Ramos (cell line): ENCODE data around the gene GLE1.

Experiments
- in situ Hi-C: fragments of 300-500 bp; cut with MboI; formaldehyde crosslinking; loops from one replicate; pipeline ENCODE4 v1.14.3; 2022; ENCODE audit warnings: low sequenced_read_pairs; ENCODE audit not compliant: unreplicated experiment

GLE1 gene, protein sequence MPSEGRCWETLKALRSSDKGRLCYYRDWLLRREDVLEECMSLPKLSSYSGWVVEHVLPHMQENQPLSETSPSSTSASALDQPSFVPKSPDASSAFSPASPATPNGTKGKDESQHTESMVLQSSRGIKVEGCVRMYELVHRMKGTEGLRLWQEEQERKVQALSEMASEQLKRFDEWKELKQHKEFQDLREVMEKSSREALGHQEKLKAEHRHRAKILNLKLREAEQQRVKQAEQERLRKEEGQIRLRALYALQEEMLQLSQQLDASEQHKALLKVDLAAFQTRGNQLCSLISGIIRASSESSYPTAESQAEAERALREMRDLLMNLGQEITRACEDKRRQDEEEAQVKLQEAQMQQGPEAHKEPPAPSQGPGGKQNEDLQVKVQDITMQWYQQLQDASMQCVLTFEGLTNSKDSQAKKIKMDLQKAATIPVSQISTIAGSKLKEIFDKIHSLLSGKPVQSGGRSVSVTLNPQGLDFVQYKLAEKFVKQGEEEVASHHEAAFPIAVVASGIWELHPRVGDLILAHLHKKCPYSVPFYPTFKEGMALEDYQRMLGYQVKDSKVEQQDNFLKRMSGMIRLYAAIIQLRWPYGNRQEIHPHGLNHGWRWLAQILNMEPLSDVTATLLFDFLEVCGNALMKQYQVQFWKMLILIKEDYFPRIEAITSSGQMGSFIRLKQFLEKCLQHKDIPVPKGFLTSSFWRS

DNA sequence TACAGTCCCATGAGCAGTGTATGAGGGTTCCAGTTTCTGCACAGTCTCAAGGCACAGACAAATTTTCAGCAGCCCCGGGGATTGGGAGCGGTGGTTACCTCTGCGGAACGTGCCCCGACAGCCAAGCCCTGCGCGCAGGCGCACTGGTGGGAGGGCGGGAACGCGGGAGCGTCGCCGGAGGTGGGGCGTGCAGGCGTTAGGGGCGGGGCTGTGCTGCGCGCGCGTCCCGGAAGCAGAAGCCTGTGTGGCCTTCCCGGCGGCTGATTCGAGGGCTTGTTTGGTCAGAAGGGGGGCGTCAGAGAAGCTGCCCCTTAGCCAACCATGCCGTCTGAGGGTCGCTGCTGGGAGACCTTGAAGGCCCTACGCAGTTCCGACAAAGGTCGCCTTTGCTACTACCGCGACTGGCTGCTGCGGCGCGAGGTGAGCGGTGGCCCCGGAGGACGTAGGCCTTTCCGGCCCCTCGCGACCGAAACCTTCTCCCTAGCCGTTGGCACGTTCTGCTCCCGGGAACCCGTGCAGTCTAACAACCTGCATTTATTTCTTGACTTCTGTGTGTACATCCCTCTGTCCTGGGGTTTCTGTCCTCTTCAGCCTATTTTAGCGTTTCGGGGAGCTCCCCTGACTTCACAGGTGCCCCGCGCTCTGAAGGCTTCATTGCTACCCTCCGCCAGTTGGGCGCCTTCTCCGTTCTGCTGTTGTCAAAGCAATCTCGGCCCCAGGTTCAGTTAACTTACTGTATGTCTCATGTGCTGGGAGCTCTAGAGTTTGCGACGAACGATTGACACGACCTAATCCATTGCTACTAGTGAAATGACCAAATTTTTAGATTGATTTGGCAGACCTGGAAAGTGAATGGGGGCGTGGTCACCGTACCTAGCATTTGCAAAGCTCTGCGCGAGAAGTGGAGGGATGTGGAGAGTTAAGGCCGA is at the start of gene GLE1:
Gene GLE1, plus strand, starts transcription at position 235 of the 929 bp plus-strand sequence. Its CDS starts 87 bp downstream, at position 322.
- in situ Hi-C loops = no loop called here

DNA sequence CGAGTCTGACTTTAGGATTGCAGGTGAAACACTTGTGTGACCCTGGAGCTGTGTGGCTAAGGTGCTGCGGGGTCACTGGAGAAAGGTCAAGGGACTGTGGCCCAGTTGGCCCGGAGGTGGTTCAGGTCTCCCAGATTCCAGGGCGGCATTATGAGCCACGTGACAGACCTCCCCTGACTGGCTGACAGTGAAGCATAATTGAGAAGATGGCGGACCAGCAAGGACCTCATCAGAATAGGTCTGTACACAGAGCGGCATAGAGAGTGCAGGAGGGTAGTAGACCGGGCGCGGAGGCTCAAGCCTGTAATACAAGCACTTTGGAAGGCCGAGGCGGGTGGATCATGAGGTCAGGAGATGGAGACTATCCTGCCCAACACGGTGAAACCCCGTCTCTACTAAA is 49.5 kb upstream of the GLE1 start:
- in situ Hi-C loops = no loop called here

DNA sequence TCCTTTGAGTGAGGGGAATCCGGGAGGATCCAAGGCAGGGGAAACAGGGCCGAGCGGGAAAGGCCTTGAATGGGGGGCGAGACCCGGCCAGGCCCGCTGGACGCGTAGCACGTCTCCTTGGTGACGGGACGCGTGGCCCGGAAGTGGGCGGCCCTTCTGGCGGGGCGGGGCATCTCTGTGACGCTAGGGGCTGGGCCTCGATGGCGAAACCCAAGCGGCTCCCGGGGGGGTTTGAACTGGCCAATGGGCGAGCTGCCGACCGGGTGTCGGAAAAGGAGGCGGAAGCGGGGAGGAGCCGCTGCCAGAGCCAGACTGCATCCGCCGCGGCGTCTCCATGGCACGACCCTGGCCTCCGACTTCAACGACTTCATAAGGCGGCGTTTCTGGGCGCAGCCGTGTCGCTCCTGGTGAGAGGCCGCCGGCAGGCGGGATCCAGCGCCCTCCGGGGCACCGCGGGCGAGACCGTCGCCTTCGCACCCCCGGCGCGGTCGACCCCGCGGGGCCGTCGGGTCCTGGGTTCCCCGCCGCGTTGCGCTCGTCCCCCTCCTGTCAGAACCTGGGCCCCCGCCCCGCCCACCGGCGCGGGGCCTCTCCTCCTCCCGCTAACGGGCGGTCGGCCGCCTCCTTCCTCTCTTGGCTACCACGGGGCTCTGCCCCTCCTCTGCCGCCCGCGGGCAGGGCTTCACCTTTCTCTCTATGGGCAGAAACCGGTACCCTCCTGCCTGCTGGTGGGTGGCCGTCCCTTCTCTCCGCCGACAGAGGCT is 48.5 kb upstream of the GLE1 start, which contains the start of gene ODF2:
Gene ODF2, plus strand, starts transcription at position 158 of the 764 bp plus-strand sequence. Its CDS starts 86 bp downstream, at position 244.
- in situ Hi-C loops = no loop called here

DNA sequence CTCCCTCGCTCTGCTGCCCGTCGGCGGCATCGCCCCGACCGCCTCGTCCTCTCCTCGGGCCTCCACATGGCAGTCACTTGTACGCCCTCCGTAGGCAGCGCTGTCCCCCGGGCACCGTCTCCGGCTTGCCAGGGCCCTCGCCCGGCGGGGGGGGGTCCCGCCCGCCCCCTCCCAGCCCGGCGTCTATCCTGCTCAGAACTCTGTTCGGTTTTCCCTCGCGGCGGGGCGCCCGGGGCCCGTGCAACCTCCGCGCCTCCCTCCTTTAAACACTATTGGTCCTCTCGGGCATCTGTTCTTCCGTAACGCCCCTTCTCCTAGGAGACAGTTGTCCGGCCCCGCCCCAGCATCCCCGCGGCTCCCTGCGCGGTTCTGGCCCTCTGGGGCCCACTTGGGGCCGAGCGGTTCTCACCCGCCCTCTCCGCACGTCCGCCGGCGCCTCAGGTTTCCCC is 47.9 kb upstream of the GLE1 start:
- in situ Hi-C loops = no loop called here

DNA sequence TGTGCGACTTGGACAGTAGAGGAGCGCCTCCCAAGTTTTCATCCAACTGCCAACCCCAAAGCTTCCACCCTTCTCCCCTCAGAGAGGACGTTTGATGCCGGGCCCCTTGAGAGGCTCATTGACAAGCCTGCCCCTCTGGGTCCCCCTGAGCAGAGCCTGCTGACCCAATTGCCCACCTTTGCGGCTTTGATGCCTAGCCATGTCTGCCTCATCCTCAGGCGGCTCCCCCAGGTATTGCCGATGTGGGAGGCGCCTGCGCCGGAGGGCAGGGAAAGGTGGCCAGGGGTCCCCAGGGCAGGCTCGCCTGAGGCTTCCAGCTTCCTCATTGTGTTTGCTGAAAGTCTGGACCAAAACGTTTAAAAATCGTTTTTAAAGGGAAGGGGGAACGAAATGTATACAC is 47.3 kb upstream of the GLE1 start:
- in situ Hi-C loops = no loop called here

DNA sequence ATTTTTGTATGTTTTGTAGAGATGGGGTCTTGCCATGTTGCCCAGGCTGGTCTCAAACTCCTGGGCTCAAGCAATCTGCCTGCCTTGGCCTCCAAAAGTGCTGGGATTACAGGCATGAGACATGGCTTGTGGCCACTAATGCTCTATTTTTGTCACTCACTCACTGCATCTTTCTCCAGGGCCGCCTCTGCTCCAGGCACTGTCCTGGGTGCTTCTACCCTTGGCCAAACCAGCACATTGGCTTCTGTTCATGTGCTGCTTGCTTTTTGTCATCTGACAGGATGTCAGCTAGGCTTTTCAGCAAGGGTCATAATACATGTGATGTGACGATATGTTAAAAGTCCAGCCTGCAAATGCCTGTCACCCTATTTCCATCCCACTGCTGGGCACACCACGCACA is 45.5 kb upstream of the GLE1 start:
- in situ Hi-C loops = no loop called here

DNA sequence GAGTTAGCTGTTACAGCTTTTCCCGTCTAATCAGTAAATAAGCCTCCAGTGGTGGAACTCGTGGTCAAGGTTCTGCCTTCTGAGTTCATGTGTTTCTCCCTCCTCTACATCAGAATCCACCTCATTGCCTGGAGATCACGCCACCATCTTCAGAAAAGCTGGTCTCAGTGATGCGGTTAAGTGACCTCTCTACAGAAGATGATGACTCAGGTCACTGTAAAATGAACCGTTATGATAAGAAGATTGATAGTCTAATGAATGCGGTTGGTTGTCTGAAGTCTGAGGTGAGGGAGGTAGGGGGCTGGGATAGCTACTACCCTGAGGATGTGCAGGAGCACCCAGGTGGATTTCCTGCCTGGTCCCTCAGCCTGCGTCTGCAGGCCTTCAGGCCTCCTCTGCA is 35.4 kb upstream of the GLE1 start:
- in situ Hi-C loops = no loop called here

DNA sequence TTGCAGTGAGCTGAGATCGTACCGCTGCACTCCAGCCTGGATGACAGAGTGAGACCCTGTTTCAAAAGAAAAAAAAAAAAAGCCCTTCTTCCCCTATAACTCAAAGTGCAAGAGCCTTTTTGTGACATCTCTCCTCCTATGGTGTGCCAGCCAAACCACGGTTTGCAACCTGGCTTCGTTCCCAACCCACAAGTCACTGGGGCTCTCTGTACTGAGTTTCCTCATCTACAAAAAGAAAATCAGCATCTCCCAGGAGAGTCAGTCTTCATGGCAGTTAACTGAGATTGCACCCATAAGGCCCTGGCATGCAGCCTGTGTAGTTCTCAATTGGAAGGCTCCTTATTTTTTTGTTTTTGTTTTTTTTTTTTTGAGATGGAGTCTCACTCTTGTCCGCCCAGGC is 34.0 kb upstream of the GLE1 start:
- in situ Hi-C loops = no loop called here

DNA sequence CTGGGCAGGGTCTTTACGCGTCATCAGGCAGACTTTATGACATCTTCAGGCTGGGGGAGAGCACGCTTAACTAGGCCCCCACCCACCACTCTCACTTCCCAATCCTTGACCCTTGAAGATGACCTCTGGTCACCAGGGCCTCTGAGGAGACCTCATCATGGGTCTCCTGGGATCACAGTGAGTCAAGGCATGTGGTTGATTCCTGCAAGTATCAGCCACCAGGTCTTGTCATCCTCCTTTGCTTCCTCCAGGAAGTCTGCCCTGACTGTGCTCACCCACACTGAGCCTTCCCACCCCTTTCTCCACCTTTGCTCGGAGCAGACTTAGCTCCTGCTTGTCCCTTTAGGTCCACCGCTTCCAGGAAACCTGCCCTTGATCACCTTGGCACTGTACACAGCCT is 31.4 kb upstream of the GLE1 start:
- in situ Hi-C loops = no loop called here

DNA sequence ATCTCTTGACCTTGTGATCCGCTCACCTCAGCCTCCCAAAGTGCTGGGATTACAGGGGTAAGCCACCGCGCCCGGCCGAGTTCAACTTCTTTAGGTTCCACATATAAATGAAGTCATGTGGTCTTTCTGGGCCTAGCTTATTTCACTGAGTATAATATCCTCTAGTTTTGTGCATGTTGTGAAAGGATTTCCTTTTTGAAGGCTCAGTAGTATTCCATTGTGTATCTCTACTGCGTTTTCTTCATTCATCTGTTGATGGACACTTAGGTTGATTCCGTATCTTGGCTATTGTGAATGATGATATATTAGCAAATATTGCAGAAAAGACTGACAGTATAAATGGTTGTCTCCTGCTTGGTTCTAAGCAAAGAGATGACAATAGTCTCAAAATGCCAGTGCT is 28.7 kb upstream of the GLE1 start:
- in situ Hi-C loops = no loop called here

DNA sequence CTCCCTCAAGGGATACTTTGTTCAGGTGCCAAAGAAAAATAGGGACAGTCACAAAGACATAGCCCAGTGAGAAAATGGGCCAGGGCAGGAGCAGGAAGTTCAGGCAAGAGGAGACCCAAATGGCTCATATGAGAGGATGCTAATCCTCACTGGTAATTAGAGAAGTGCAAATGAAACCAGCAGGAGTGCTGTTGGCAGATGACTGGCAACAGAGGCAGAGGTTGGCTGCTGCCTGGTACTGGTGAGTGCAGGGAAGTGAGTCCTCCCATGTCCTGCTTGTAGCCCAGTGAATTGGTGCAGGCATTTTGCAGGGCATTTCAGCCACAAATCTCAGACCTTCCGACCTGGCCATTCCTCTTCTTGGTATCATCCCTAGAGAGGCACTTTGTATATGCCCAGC is 25.3 kb upstream of the GLE1 start:
- in situ Hi-C loops = no loop called here

DNA sequence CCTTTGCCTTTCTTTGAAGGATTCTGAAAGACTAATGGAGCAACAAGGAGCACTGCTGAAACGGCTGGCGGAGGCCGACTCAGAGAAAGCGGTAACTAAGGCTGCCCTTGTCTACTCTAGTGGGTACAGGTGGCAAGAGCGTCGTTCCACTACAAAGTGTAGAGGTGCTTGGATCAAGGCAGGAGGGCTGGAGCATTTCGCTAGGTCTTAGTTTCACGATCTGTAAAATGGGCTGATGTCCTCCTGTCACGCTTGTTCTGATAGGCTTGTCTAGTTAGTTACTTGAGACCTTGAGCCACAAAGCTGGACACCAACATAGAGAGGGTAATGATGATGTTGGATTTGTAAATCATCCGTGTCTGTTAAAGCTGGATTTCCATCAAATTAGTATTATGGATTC is 23.0 kb upstream of the GLE1 start:
- in situ Hi-C loops = no loop called here

DNA sequence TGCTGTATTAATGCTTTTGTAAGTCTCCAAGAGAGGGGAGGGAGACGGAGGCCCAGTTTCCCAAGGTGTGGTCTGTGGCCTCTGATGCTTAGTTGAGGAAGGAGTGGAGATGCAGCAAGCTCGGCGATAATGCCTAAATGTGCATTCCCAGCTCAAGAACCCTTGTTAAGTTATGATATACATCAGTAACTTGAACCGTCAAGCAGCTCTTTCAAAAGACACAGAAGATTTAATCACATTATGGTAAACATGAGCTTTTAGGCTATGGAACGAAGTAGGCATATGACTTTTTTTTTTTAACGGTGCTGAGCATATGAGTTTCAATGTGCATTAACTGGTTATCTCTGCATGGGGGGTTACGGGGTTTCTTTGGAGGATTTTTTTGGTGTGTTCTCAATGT is 22.3 kb upstream of the GLE1 start:
- in situ Hi-C loops = no loop called here

DNA sequence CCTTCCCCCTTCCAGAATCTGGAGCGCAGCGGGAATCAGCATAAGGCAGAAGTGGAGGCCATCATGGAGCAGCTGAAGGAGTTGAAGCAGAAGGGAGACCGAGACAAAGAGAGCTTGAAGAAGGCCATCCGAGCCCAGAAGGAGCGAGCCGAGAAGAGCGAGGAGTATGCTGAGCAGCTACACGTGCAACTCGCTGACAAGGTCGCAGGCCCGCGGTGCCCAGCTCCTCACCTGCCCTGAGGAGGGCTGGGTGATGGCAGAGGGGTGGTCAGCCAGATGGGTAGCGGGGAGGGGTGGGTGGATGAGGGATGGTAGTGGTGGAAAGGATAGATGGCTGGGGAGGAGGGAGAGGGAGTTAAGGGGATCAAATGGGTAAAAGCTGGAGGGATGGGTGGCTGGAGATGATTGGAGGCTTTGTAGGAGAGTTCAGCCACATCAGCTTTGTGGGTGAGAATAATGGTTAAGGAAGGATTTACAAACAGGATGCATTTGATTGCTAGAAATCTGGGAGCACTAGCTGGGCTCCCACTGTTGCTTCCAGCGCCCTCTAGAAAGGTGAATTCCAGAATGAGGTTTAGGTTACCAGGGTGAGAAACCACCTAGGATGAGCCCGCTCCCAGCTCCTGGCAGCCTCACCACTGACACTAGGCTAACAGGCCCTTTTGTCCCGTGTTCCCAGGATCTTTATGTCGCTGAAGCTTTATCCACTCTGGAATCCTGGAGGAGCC is 19.7 kb upstream of the GLE1 start:
- in situ Hi-C loops = no loop called here

DNA sequence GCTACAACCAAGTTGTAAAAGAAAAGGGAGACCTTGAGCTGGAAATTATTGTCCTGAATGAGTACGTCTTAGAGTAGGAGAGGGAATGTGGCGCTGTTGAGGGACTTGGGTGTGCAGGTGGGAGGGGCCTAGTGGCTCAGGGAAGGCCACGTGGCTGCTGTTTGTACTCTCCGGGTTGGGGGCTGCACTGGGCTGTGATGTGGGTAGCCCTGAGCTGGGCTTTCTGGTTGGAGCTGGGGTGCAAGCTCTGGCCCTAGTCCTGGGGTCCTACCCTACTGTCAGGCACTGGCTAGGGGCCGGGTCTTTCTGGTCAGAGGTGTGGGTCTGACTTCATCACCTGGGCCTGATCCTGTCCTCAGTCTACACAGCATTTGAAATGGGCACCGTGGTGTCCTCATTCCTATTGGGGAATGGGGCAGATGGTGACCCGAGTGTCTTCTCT is 19.1 kb upstream of the GLE1 start:
- in situ Hi-C loops = no loop called here

DNA sequence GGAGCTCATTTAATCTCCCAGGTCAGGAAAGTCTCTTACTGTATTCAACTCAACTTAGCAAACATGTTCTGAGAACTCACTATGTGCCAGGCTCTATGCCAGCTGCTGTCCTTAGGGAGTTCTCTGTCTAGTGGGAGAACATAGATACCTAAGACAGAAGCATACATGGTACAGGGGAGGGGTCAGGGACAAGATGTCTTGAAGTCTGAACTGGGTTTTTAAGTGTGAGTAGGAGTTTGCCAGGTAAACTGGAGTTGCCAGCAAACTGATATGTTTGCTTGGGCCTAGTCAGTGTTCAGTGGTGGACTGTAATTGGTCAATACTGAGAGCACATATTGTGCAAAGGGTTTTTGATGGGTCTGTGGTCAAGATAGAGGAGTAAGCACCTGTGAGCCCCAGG is 18.3 kb upstream of the GLE1 start:
- in situ Hi-C loops = no loop called here

DNA sequence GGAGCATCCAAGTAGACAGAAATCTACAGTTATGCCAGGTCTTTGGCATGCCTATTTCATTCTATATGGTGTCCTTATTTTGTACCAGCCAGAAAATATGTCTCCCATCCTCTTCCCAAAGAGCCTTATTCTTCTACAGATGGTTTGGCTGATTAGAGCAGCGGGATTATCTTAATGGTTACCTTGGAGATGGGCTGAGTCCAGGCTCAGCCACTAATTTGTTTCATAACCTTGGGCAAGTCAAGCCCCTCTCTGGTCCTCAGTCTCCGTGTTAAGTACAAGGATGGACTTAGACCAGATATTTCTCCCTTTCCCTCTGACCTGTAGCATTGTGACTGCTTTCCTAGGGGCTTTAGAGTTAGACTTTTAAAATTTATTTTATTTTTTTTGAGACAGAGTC is 11.1 kb upstream of the GLE1 start:
- in situ Hi-C loops = no loop called here

DNA sequence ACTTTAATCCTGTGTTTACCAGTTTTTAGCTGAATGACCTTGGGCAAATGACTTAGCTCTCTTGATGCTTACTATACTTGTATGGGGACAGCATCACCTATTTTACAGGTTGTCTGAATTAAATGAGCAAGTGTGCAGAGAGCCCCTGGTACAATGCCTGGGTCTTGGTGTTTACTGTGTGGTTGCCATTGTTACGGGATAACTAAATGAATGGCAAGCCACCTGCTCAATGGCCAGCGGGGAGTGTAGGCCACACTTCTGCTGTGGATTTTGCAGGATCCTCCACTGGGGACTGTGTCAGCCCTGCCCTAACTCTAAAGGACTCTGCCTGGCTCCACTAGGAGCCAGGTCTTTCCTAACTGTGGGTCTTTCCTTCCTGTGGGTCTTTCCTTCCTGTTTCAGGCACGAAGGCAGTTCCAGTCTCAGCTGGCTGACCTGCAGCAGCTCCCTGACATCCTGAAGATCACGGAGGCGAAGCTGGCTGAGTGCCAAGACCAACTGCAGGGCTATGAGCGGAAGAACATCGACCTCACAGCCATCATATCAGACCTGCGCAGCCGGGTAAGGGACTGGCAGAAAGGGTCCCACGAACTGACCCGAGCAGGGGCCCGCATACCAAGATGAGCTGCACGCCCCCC is 10.3 kb upstream of the GLE1 start:
- in situ Hi-C loops = no loop called here

DNA sequence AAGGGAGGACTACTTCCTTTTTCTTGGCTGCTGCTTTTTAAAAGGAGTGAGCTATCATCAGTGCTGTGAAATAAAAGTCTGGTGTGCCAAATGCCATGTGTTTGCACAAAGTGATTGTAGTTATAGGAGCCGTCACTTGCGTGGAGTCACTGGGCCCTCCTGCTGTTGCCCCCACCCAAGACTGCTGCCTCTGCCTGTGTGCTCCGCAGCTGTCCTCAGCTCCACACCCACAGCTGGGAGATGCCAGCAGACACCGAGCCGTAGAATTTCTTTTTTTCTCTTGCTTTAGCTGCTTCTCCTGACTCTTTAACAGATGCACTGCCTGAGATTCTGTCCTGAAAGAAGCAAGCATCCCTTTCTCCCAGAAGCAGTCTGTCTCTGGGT is 9.8 kb upstream of the GLE1 start:
- in situ Hi-C loops = no loop called here
